ENCODE measurements around the gene CTDSPL2. TPM values are rescaled to one million over a fixed set of nuclear protein-coding genes. Genes with fewer than 3 reads are reported as not detected.

CTDSPL2 gene
- total RNA-seq, 1 donor: 108 TPM

GRCh38 chr15:44482090-44482489, 54.7 kb downstream of the CTDSPL2 start:
- no peak for DNase-seq (ENCODE audit: low read depth)
- TF ChIP-seq, protein P1, sequence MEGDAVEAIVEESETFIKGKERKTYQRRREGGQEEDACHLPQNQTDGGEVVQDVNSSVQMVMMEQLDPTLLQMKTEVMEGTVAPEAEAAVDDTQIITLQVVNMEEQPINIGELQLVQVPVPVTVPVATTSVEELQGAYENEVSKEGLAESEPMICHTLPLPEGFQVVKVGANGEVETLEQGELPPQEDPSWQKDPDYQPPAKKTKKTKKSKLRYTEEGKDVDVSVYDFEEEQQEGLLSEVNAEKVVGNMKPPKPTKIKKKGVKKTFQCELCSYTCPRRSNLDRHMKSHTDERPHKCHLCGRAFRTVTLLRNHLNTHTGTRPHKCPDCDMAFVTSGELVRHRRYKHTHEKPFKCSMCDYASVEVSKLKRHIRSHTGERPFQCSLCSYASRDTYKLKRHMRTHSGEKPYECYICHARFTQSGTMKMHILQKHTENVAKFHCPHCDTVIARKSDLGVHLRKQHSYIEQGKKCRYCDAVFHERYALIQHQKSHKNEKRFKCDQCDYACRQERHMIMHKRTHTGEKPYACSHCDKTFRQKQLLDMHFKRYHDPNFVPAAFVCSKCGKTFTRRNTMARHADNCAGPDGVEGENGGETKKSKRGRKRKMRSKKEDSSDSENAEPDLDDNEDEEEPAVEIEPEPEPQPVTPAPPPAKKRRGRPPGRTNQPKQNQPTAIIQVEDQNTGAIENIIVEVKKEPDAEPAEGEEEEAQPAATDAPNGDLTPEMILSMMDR (IDR thresholded peaks at IDR 0.05; ENCODE audit: insufficient read depth, low read length): no peak
- no peak overlapping the region for H3K4me3 ChIP-seq (ENCODE audit: low read depth, low read length)

DNA sequence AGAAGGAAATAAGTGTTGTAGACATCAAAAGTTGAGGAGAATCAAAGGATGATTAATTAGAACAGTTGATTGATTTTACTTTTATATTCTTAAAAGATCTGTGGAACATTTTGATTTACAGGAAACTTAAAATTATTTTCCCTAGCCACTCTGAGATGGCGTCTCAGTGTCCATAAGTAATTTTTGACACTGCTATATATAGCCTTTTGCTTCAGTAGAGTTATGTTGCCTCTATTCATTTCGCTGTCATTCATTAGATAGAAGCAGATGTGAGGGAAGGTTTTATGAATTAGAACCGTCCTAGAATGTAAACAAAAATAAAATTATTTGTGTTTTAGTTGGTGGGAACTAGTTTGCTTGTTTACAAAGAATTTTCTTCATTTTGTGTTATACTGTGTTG, 58.5 kb downstream of the CTDSPL2 start:
- no peak for DNase-seq (ENCODE audit: low read depth)
- TF ChIP-seq, protein P1 (IDR thresholded peaks at IDR 0.05; ENCODE audit: insufficient read depth, low read length): no peak
- no peak overlapping the region for H3K4me3 ChIP-seq (ENCODE audit: low read depth, low read length)

GRCh38 chr15:44489464-44489863, 62.0 kb downstream of the CTDSPL2 start:
- TF ChIP-seq, protein P1 (IDR thresholded peaks at IDR 0.05; ENCODE audit: insufficient read depth, low read length): no peak
- peak; percentile 76 for DNase-seq (ENCODE audit: low read depth)
- no peak overlapping the region for H3K4me3 ChIP-seq (ENCODE audit: low read depth, low read length)

GRCh38 chr15:44490622-44491021, 63.2 kb downstream of the CTDSPL2 start:
- peak; percentile 23 for DNase-seq (ENCODE audit: low read depth)
- TF ChIP-seq, protein P1 (IDR thresholded peaks at IDR 0.05; ENCODE audit: insufficient read depth, low read length): no peak
- no peak overlapping the region for H3K4me3 ChIP-seq (ENCODE audit: low read depth, low read length)

- H3K4me3 ChIP-seq (ENCODE audit: low read depth, low read length): no peak overlapping the region
- DNase-seq (ENCODE audit: low read depth): no peak
- TF ChIP-seq, protein P1 (IDR thresholded peaks at IDR 0.05; ENCODE audit: insufficient read depth, low read length): no peak
These were observed 64.6 kb downstream of the CTDSPL2 start for GRCh38 chr15:44492040-44492439.

DNA sequence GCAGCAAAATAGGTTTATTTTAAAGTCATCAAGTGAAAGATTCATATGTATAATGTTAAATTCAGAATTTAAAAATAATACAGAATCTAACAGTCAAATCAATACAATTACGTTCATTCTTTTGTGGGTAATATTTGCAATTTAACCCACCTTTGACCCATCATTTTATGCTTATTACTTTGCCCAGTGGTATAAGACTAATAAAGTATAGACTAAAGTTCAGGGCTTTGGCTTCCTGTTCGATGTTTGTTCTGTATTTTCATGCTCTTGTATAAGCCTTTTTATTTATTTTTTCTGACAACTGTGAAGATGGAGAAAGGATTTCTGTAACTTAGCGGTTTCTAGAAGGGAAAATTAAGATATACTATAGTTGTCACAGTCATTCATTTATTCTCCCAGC, 65.2 kb downstream of the CTDSPL2 start:
- TF ChIP-seq, protein P1 (IDR thresholded peaks at IDR 0.05; ENCODE audit: insufficient read depth, low read length): no peak
- no peak overlapping the region for H3K4me3 ChIP-seq (ENCODE audit: low read depth, low read length)
- no peak for DNase-seq (ENCODE audit: low read depth)

DNA sequence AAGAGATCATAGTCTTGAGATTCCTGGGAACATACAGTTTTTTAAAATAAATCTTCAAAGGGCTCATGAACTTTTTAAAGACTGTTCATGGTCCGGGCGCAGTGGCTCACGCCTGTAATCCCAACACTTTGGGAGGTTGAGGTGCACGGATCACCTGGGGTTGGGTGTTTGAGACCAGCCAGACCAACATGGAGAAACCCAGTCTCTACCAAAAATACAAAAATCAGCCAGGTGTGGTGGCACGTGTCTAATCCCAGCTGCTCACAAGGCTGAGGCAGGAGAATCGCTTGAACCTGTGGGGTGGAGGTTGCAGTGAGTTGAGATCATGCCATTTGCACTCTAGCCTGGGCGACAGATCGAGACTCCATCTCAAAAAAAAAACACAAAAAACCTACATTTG, 68.1 kb downstream of the CTDSPL2 start:
- no peak overlapping the region for H3K4me3 ChIP-seq (ENCODE audit: low read depth, low read length)
- DNase-seq (ENCODE audit: low read depth): no peak
- TF ChIP-seq, protein P1 (IDR thresholded peaks at IDR 0.05; ENCODE audit: insufficient read depth, low read length): no peak
